GM12872 (cell line): ENCODE results near the gene PRPH2.

Experiments used
- TF ChIP-seq, protein P1 (sequence below): IDR thresholded peaks from 3 replicates; pipeline ENCODE4 v1.5.1; 2011; ENCODE audit warnings: low read depth, mild to moderate bottlenecking, low read length, moderate library complexity; ENCODE audit not compliant: insufficient read depth

Gene PRPH2

DNA sequence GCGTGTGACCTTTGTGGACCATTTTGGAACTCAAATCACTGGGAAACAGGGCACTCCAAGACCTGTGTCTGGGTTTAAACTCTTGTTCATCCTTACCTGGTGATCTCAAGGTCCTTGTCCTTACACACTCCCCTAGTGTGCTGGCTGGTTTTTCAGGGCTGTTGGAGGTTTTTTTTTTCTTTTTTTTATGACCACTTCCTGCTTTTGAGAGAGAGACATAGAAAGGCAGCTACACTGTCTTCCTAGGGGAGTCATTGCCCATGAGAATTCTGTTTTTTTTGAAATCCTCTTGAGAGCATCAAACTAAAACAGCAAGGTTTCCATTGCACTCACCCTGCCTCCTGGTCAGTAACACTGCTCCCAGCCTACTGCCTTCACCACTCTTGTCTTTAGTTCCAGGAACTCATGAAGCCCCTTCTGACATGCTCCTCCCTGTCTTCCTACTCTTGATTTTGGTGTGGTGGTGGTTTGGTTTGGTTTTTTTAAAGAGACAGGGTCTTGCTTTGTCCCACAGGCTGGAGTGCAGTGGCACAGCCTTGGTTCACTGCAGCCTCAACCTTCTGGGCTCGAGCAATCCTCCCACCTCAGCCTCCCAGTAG, 28.6 kb downstream of the PRPH2 start:
- TF ChIP-seq, protein P1, sequence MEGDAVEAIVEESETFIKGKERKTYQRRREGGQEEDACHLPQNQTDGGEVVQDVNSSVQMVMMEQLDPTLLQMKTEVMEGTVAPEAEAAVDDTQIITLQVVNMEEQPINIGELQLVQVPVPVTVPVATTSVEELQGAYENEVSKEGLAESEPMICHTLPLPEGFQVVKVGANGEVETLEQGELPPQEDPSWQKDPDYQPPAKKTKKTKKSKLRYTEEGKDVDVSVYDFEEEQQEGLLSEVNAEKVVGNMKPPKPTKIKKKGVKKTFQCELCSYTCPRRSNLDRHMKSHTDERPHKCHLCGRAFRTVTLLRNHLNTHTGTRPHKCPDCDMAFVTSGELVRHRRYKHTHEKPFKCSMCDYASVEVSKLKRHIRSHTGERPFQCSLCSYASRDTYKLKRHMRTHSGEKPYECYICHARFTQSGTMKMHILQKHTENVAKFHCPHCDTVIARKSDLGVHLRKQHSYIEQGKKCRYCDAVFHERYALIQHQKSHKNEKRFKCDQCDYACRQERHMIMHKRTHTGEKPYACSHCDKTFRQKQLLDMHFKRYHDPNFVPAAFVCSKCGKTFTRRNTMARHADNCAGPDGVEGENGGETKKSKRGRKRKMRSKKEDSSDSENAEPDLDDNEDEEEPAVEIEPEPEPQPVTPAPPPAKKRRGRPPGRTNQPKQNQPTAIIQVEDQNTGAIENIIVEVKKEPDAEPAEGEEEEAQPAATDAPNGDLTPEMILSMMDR, result no peak

DNA sequence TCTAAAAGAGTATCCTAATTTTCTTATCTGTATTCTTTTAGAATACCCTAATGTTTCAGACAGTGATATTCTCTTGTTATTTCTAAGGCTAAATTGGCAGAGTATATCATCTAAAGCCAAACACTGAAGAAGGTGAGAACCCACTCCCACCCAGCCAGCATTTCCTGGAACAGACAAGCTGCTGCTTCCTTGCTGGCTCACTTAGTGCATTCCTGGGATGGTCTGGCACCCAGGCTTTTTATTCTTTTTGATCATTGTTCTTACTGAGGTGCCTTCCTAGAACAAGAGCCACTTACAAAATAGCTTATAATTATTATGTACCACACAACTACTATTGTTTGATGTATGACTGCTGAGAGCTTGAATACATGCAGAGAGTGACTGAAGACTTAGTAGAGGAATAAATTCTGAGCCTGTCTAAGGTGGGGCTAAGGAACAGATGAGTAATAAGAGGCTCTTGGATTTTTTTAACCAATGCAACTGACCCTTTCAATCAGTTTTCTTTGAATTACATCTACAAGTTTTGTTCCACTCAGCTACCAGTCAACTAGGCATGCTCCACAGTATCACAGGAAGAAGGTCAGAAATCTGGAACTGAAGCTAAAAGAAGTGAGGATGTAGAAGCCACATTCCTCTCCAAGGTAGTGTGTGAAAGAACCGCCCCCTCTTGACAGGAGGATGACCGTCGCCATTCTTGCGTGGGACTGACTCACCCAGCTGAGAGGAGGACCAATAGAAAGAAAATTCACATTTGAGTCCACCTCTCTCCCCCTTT, 30.1 kb downstream of the PRPH2 start:
- TF ChIP-seq, protein P1, result no peak

DNA sequence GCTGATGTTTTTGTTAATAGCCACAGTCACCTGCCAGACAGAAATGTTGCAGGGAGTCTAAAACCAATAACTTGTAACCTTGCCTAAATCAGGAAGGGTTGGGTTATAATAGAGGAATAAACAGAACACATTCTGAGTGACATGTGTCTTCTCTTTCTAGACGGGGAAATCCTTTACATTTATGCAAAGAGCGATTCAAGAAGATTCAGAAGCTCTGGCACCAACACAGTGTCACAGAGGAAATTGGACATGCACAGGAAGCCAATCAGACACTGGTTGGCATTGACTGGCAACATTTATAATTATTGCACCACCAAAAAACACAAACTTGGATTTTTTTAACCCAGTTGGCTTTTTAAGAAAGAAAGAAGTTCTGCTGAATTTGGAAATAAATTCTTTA, 31.5 kb downstream of the PRPH2 start:
- TF ChIP-seq, protein P1, result no peak

DNA sequence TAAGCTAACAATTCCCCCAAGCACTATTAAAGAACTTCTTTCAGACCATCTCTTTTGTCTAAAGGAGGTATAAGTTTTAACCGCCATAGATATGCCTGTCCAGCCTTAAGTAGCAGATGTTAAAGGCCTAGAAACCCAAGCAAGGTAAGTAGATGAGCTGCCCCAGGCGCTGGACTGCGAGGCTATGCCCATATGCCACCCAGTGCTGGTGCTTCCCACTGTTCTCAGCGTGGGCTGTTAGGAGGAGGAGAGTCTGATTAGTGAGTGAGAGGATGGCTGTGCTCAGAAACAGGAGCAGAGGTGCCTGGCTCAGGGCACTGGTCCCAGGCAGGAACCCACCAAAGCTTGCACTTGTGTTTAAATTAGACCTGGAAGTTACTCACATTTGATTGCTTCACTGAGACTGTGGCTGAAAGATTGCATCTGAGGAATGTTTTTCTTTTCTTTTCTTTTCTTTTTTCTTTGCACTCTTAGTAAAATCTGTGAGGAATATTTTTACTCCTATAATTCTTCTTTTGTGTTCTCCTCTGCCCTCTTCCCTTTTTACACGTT, 32.2 kb downstream of the PRPH2 start:
- TF ChIP-seq, protein P1, result no peak

DNA sequence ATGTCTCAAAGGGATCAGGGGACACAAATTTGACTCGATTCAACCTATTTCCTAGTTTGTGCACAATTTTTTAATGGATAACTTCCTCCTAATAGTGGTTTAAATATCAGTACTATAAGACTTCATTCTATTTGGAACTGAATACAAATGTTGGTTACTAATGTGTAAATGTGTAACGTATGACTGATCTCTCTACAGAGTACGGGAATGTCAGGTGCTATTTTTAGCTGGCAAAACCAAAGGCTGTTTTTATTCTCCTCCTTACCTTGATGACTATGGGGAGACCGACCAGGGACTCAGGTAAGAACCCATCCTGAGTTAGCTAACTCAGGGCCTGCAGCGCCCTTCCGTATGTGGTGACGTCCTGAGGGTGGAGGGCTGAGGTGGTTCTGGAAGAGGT, 33.0 kb downstream of the PRPH2 start:
- TF ChIP-seq, protein P1, result no peak

DNA sequence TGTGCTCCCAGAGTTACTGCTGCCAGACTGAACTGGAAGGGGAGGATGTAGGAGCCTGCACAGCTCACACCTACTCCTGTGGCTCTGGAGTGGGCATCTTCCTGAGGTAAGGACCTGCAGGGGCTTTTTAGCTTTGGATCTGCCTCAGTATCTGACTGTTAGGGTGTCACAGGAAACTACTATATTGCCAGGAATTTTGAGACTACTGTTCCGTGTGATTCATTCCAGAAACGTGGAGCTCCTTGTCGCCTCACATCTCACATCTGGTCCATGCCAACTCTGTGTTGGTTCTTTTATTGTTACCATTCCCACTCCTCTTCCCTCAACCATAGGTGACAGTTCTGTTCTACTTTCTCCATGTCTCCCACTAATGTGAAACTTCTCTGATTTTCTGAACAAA, 34.1 kb downstream of the PRPH2 start:
- TF ChIP-seq, protein P1, result no peak

DNA sequence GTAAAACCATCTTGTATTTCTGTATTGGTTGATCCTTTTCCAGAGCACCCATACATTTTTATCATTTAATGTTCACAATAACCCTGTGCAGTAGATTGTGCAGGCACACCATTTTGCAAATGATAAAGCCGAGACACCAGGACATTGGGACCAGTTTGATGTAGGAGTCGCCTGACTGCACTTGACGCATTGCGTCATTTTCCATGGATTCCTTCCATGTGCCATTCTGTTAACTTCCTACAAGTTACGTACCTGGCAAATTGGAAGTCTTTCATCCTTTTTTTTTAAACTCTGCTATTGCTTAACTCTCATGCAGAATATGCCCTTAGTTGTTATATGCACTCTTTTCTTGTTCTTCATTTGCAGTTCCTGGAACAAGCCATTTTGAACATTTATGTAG, 43.0 kb downstream of the PRPH2 start:
- TF ChIP-seq, protein P1, result no peak
